Thoracic aorta (tissue), 2 donors: ENCODE measurements around the gene INTS6L. TPM values are rescaled to one million over a fixed set of nuclear protein-coding genes. Genes with fewer than 3 reads are reported as not detected.

Experiments used
- ATAC-seq: fragments of 150-250 bp; one replicate; pipeline ENCODE4 v1.8.0; 2017; ENCODE audit warnings: low read depth; ENCODE audit not compliant: insufficient number of reproducible peaks, low FRiP score
- DNase-seq: peaks from one replicate; pipeline ENCODE4 v3.0.0-alpha.2; 2020; ENCODE audit warnings: low spot score
- H3K27ac ChIP-seq, 2 donors: fragments of 200-600 bp; sonication (generic); 1 replicate in 1 of 2; 2 replicates in 1 of 2; pipeline ENCODE4 v1.5.1; 2016; ENCODE audit warnings: mild to moderate bottlenecking in 2 of 2, moderate library complexity in 2 of 2
- H3K27me3 ChIP-seq: fragments of 200-600 bp; sonication (generic); replicated peaks from 2 replicates; pipeline ENCODE4 v1.6.0; 2016; ENCODE audit warnings: mild to moderate bottlenecking; ENCODE audit not compliant: insufficient read depth
- H3K36me3 ChIP-seq: fragments of 200-600 bp; sonication (generic); one replicate; pipeline ENCODE4 v1.5.1; 2016
- H3K4me1 ChIP-seq, 2 donors: fragments of 200-600 bp; sonication (generic); 1 replicate in 1 of 2; 2 replicates in 1 of 2; pipeline versions ENCODE4 v1.5.1 to v1.6.0; 2016; ENCODE audit warnings: low read depth in 2 of 2, mild to moderate bottlenecking in 1 of 2; ENCODE audit not compliant: control insufficient read depth in 1 of 2
- H3K4me3 ChIP-seq: fragments of 200-600 bp; sonication (generic); 2 replicates; pipeline ENCODE4 v1.5.1; 2016; ENCODE audit warnings: mild to moderate bottlenecking
- H3K9me3 ChIP-seq: fragments of 200-600 bp; sonication (generic); 2 replicates; pipeline ENCODE4 v1.5.1; 2016
- CTCF ChIP-seq: fragments of 200-600 bp; sonication (generic); IDR thresholded peaks from one replicate; pipeline ENCODE4 v1.5.1; 2019; ENCODE audit warnings: antibody characterized with exemption
- total RNA-seq, 2 donors: library from RNA; depleted of rRNA; stranded (reverse); fragments of >200 nt; gene quantifications; one replicate each; pipeline versions ENCODE4 v1.1.0 to v1.2.3, GENCODE V29; 2016

The INTS6L gene
- total RNA-seq, 2 donors from 2014 or later = 9.3 to 23.0 TPM

- H3K27me3 ChIP-seq = no peaks in the 10 kb centered on the region
- H3K4me1 ChIP-seq = no peaks in the 10 kb centered on the region
- no peaks in the 10 kb centered on the region for H3K36me3 ChIP-seq
- ATAC-seq = no peak
- H3K9me3 ChIP-seq = no peaks in the 10 kb centered on the region
- no peak for DNase-seq
- no peak overlapping the region for H3K4me3 ChIP-seq
- peak; percentile 51 for TF ChIP-seq CTCF
- no peak overlapping the region for H3K27ac ChIP-seq
Observed at GRCh38 chrX:135484641-135485289, 35.7 kb upstream of the INTS6L start.

DNA sequence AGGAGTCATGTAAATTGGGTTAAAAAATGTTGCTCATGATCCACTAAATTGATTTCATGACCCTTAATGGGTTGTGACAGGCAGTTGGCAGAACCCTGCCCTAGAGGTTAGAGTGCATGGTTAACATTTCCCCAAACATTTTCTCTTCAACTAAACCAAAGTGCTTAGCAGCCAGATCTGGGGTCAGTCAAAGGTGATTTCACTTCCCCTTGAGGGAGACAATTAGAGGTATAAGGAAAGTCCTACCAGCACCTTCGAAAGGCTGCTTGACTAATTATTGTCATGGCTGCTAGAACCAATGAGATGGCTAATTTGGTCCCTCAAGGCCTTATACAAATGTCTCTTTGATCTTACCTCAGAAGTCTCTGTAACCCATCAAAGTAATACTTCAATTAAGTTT, 30.9 kb upstream of the INTS6L start:
- Histone ChIP-seq H3K36me3 (no peaks in the 10 kb centered on the region), H3K4me3 (no peak overlapping the region), H3K9me3 (no peaks in the 10 kb centered on the region), H3K27ac (no peak overlapping the region), H3K4me1 (no peaks in the 10 kb centered on the region), H3K27me3 (no peaks in the 10 kb centered on the region)
- no peak for TF ChIP-seq CTCF
- ATAC-seq (no peak), DNase-seq (no peak)

GRCh38 chrX:135490979-135491514, 29.4 kb upstream of the INTS6L start:
- no peak for ATAC-seq
- TF ChIP-seq CTCF = no peak
- Histone ChIP-seq H3K9me3 (no peaks in the 10 kb centered on the region), H3K36me3 (no peaks in the 10 kb centered on the region), H3K4me1 (no peaks in the 10 kb centered on the region), H3K27ac (no peak overlapping the region), H3K4me3 (no peak overlapping the region), H3K27me3 (no peaks in the 10 kb centered on the region)
- DNase-seq = no peak

- TF ChIP-seq CTCF = no peak
- no peak for DNase-seq
- H3K27ac ChIP-seq = no peak overlapping the region
- no peak overlapping the region for H3K4me3 ChIP-seq
- no peaks in the 10 kb centered on the region for H3K9me3 ChIP-seq
- H3K4me1 ChIP-seq = no peaks in the 10 kb centered on the region
- no peaks in the 10 kb centered on the region for H3K27me3 ChIP-seq
- no peaks in the 10 kb centered on the region for H3K36me3 ChIP-seq
- ATAC-seq = no peak
Observed at GRCh38 chrX:135494453-135494852, 26.0 kb upstream of the INTS6L start.

DNA sequence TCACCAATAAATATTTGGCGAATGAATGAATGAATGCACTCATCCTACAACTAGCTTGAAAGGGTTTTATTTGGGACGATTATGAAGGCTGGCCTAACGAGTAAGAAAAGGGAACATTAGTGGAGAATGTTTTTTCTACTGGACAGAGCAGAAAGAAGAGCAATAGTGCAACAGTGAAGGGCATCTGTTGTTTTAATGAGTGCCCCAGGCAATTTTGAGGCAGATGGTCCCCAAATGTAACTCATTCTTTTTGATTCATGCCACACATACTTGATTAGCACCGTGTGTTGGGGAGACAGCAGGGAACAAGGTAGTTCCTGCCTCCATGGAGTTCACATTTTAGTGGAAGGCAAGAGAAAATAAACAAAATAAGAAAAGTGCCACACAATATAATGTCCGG, 22.7 kb upstream of the INTS6L start:
- Histone ChIP-seq H3K27ac (no peak overlapping the region), H3K36me3 (no peaks in the 10 kb centered on the region), H3K4me1 (no peaks in the 10 kb centered on the region), H3K9me3 (no peaks in the 10 kb centered on the region), H3K4me3 (no peak overlapping the region), H3K27me3 (no peaks in the 10 kb centered on the region)
- no peak for TF ChIP-seq CTCF
- no peak for DNase-seq
- no peak for ATAC-seq
